SK-N-MC (cell line): Measurements from ENCODE around the gene TBX21.

Source experiments
- EZH2 ChIP-seq: fragments of 200-600 bp; sonication (generic); IDR thresholded peaks from one replicate; pipeline ENCODE4 v1.6.1; 2017; ENCODE audit warnings: antibody characterized with exemption
- POLR2AphosphoS5 ChIP-seq: IDR thresholded peaks from 2 replicates; pipeline ENCODE4 v1.6.1; 2012; ENCODE audit warnings: mild to moderate bottlenecking, low read depth, low read length, borderline replicate concordance

DNA sequence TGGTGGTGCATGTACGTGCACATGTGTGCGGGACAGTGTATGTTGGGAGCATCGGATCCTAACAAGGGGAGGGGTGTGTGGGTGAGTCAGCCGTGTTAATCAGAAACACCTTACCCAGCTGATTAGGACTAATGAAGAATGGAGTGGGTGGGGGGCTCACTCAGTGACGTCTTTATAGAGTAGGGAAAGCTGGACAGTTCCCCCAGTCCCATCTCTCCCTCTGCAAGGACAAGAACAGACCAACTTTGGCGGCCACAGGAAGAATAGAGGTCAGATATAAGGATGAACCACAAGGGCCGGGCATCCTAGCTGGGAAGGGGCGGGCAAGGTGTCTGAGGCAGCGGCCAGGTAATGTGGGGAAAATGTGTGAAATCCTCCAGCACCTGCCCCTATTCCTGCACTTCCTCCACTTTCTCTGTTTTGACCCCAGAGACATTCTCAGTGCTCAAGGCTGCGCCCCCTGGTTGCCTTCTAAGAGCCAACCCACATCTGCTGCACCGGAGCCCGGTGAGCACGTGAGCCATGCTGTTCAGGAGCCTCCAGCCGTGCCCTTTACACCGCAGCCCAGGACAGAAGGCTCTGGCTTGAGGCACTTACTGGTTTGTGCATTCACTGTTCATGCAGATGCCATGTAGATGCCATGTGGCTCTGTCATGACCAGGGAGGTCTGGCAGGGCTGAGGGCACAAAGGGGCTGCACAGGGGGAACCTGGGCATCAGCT lies 18.9 kb upstream of the TBX21 start:
- no peak for TF ChIP-seq EZH2
- no peak for TF ChIP-seq POLR2AphosphoS5
